ENCODE data around the gene KCNG2.

KCNG2 gene

GRCh38 chr18:79756826-79757225, 40.9 kb upstream of the KCNG2 start:
- Histone ChIP-seq H3K27ac (no peak overlapping the region), H3K9me3 (peaks cover 0 to 7% (median 7%) of the 10 kb centered on the region in 3 donors), H3K4me1 (no peaks in the 10 kb centered on the region), H3K36me3 (peaks cover 33 to 37% (median 35%) of the 10 kb centered on the region in 3 donors), H3K27me3 (no peaks in the 10 kb centered on the region), H3K4me3 (no peak overlapping the region)
- DNase-seq, result peak in 1 of 2 donors; percentile 43
- intact Hi-C loops (cut with DNase I; ENCODE audit: low total_unique reads), result no loop called here
- TF ChIP-seq, protein P1, sequence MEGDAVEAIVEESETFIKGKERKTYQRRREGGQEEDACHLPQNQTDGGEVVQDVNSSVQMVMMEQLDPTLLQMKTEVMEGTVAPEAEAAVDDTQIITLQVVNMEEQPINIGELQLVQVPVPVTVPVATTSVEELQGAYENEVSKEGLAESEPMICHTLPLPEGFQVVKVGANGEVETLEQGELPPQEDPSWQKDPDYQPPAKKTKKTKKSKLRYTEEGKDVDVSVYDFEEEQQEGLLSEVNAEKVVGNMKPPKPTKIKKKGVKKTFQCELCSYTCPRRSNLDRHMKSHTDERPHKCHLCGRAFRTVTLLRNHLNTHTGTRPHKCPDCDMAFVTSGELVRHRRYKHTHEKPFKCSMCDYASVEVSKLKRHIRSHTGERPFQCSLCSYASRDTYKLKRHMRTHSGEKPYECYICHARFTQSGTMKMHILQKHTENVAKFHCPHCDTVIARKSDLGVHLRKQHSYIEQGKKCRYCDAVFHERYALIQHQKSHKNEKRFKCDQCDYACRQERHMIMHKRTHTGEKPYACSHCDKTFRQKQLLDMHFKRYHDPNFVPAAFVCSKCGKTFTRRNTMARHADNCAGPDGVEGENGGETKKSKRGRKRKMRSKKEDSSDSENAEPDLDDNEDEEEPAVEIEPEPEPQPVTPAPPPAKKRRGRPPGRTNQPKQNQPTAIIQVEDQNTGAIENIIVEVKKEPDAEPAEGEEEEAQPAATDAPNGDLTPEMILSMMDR (IDR thresholded peaks at IDR 0.05), result no peak

DNA sequence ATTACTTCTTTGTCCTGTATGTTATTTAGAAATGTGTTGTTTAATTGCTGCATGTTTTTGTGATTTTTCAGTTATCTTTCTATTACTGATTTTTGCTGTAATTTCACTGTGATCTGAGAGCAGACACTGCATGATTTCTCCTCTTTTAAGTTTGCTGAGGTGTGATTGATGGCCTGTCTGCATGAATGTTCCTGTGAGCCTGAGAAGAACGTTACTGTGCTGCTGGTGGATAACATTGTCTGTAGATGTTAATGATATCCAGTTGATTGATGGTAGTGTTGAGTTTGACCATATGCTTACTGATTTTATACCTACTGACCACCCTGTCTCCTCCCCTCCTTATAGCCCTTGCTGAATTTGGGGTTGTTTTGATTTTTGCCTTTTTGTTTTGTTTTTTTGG, 37.4 kb upstream of the KCNG2 start:
- no peak for DNase-seq
- Histone ChIP-seq H3K36me3 (peaks cover 10% of the 10 kb centered on the region in 3 donors), H3K9me3 (peaks cover 0 to 7% (median 7%) of the 10 kb centered on the region in 3 donors), H3K4me1 (no peaks in the 10 kb centered on the region), H3K27ac (no peak overlapping the region), H3K4me3 (no peak overlapping the region), H3K27me3 (no peaks in the 10 kb centered on the region)
- intact Hi-C loops (cut with DNase I; ENCODE audit: low total_unique reads), result no loop called here
- TF ChIP-seq, protein P1 (IDR thresholded peaks at IDR 0.05), result no peak

GRCh38 chr18:79760881-79761280, 36.9 kb upstream of the KCNG2 start:
- no peak for DNase-seq
- H3K27me3 ChIP-seq, result no peaks in the 10 kb centered on the region
- intact Hi-C loops (cut with DNase I; ENCODE audit: low total_unique reads), result no loop called here
- H3K4me3 ChIP-seq, result no peak overlapping the region
- H3K36me3 ChIP-seq, result peaks cover 5% of the 10 kb centered on the region in 3 donors
- no peak overlapping the region for H3K27ac ChIP-seq
- TF ChIP-seq, protein P1 (IDR thresholded peaks at IDR 0.05), result no peak
- no peaks in the 10 kb centered on the region for H3K4me1 ChIP-seq
- H3K9me3 ChIP-seq, result peaks cover 0 to 7% (median 7%) of the 10 kb centered on the region in 3 donors

DNA sequence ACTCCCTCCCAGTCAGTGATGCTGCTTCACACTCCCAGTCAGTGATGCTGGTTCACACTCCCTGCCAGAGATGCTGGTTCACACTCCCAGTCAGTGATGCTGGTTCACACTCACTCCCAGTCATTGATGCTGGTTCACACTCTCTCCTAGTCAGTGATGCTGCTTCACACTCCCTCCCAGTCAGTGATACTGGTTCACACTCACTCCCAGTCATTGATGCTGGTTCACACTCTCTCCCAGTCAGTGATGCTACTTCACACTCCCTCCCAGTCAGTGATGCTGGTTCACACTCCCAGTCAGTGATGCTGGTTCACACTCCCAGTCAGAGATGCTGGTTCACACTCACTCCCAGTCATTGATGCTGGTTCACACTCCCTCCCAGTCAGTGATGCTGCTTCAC, 34.3 kb upstream of the KCNG2 start:
- no peaks in the 10 kb centered on the region for H3K36me3 ChIP-seq
- no peaks in the 10 kb centered on the region for H3K27me3 ChIP-seq
- DNase-seq, result peak in 1 of 2 donors; percentile 6
- no peaks in the 10 kb centered on the region for H3K4me1 ChIP-seq
- intact Hi-C loops (cut with DNase I; ENCODE audit: low total_unique reads), result no loop called here
- H3K9me3 ChIP-seq, result peaks cover 0 to 20% (median 16%) of the 10 kb centered on the region in 3 donors
- H3K4me3 ChIP-seq, result no peak overlapping the region
- TF ChIP-seq, protein P1 (IDR thresholded peaks at IDR 0.05), result no peak
- no peak overlapping the region for H3K27ac ChIP-seq

- Histone ChIP-seq H3K4me3 (no peak overlapping the region), H3K9me3 (peaks cover 0 to 16% (median 13%) of the 10 kb centered on the region in 3 donors), H3K36me3 (no peaks in the 10 kb centered on the region), H3K27me3 (no peaks in the 10 kb centered on the region), H3K27ac (no peak overlapping the region), H3K4me1 (no peaks in the 10 kb centered on the region)
- peak in 1 of 2 donors; percentile 23 for DNase-seq
- TF ChIP-seq, protein P1 (IDR thresholded peaks at IDR 0.05), result no peak
- intact Hi-C loops (cut with DNase I; ENCODE audit: low total_unique reads), result no loop called here
Observed at GRCh38 chr18:79764131-79764530, 33.6 kb upstream of the KCNG2 start.
